Measurements from ENCODE around the gene ANKRD44. TPM values are rescaled to one million over a fixed set of nuclear protein-coding genes. Genes with fewer than 3 reads are reported as not detected.

Gene ANKRD44
- total RNA-seq, 4 donors from 2014 or later = 24.4 to 51.8 (median 35.7) TPM

GRCh38 chr2:197141702-197142473 lies 168.7 kb downstream of the ANKRD44 start:
- TF ChIP-seq POLR2A (IDR thresholded peaks at IDR 0.05) = no peak
- no peak for TF ChIP-seq CTCF (IDR thresholded peaks at IDR 0.05)
- TF ChIP-seq POLR2AphosphoS5 (IDR thresholded peaks at IDR 0.05) = no peak
- Histone ChIP-seq H3K9me3 (no peaks in the 10 kb centered on the region), H3K27me3 (no peaks in the 10 kb centered on the region), H3K36me3 (no peaks in the 10 kb centered on the region), H3K4me1 (peaks cover 0 to 46% (median 4%) of the 10 kb centered on the region in 3 donors), H3K4me3 (no peak overlapping the region), H3K27ac (no peak overlapping the region)
- WGBS, 2 donors (ENCODE audit: low coverage in 1 of 2) = 62 to 80% methylated on average over 2 of the region's 2 CpGs
- no peak for ATAC-seq

DNA sequence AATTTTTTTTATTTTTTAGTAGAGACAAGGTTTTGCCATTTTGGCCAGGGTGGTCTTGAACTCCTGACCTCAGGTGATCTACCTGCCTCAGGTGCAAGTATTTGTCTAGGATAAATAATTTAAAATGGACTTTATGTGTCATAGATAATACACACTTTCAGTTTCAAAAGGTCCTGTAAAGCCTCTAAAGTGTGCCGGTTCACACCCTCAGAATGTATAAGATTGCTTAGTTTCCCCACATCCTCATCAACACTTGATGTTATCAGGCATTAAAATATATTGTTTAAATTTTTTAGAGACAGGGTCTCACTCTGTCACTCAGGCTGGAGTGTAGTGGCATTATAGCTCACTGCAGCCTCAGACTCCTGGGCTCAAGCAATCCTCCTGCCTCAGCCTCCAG lies 170.5 kb downstream of the ANKRD44 start:
- Histone ChIP-seq H3K36me3 (no peaks in the 10 kb centered on the region), H3K27ac (no peak overlapping the region), H3K4me1 (peaks cover 0 to 51% (median 4%) of the 10 kb centered on the region in 3 donors), H3K9me3 (no peaks in the 10 kb centered on the region), H3K4me3 (no peak overlapping the region), H3K27me3 (no peaks in the 10 kb centered on the region)
- no peak for TF ChIP-seq POLR2AphosphoS5 (IDR thresholded peaks at IDR 0.05)
- no peak for TF ChIP-seq CTCF (IDR thresholded peaks at IDR 0.05)
- no peak for TF ChIP-seq POLR2A (IDR thresholded peaks at IDR 0.05)
- no peak for TF ChIP-seq EP300 (IDR thresholded peaks at IDR 0.05)
- no peak for ATAC-seq
- 86 to 100% methylated on average over 1 of the region's 1 CpG for WGBS, 2 donors (ENCODE audit: low coverage in 1 of 2)

DNA sequence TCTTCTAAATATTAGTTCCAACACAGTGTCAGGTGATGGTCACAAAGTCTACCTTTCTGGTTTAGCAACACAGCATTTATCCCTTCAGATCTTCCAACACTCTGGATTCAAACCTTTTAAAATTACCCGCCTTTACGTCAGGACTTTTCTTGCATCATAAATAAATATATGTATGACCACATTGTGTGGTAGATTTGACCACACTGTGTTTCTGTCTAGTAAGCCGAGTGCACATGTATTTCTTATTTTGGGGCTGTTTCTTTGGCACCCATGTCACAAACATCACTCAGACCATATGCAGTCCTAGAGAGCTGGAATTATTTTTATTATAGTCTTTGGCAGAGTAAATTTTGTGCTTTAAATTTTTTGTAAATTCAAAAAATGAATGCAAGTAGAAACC lies 172.1 kb downstream of the ANKRD44 start:
- Histone ChIP-seq H3K9me3 (no peaks in the 10 kb centered on the region), H3K4me1 (peaks cover 0 to 36% (median 4%) of the 10 kb centered on the region in 3 donors), H3K36me3 (no peaks in the 10 kb centered on the region), H3K4me3 (no peak overlapping the region), H3K27ac (no peak overlapping the region), H3K27me3 (no peaks in the 10 kb centered on the region)
- no peak for ATAC-seq
- 77 to 82% methylated on average over 3 of the region's 3 CpGs for WGBS, 2 donors (ENCODE audit: low coverage in 1 of 2)
- TF ChIP-seq EP300 (IDR thresholded peaks at IDR 0.05) = no peak
- no peak for TF ChIP-seq POLR2AphosphoS5 (IDR thresholded peaks at IDR 0.05)
- TF ChIP-seq POLR2A (IDR thresholded peaks at IDR 0.05) = no peak
- no peak for TF ChIP-seq CTCF (IDR thresholded peaks at IDR 0.05)

GRCh38 chr2:197137826-197138477 lies 172.6 kb downstream of the ANKRD44 start:
- Histone ChIP-seq H3K27me3 (no peaks in the 10 kb centered on the region), H3K4me1 (peaks cover 0 to 36% (median 4%) of the 10 kb centered on the region in 3 donors), H3K36me3 (no peaks in the 10 kb centered on the region), H3K4me3 (no peak overlapping the region), H3K9me3 (no peaks in the 10 kb centered on the region), H3K27ac (no peak overlapping the region)
- TF ChIP-seq EP300 (IDR thresholded peaks at IDR 0.05) (no peak), POLR2A (IDR thresholded peaks at IDR 0.05) (no peak), POLR2AphosphoS5 (IDR thresholded peaks at IDR 0.05) (no peak), CTCF (IDR thresholded peaks at IDR 0.05) (no peak)
- 76 to 94% methylated on average over 3 of the region's 3 CpGs for WGBS, 2 donors (ENCODE audit: low coverage in 1 of 2)
- ATAC-seq = no peak

- TF ChIP-seq EP300 (IDR thresholded peaks at IDR 0.05) = no peak
- TF ChIP-seq CTCF (IDR thresholded peaks at IDR 0.05) = no peak
- TF ChIP-seq POLR2A (IDR thresholded peaks at IDR 0.05) = no peak
- no peak for TF ChIP-seq POLR2AphosphoS5 (IDR thresholded peaks at IDR 0.05)
- H3K27me3 ChIP-seq = no peaks in the 10 kb centered on the region
- 52 to 59% methylated on average over 3 to 4 of the region's 4 CpGs for WGBS, 2 donors (ENCODE audit: low coverage in 1 of 2)
- no peaks in the 10 kb centered on the region for H3K9me3 ChIP-seq
- no peak for ATAC-seq
- no peaks in the 10 kb centered on the region for H3K36me3 ChIP-seq
- H3K27ac ChIP-seq = no peak overlapping the region
- H3K4me1 ChIP-seq = peaks cover 0 to 40% (median 4%) of the 10 kb centered on the region in 3 donors
- no peak overlapping the region for H3K4me3 ChIP-seq
These were observed 173.3 kb downstream of the ANKRD44 start for GRCh38 chr2:197137231-197137630.

Measured in gastroesophageal sphincter (tissue), 4 donors.